IPS-NIHi11 (cell line): ENCODE results near the gene YEATS4.
"Not testable (repeated sequence)": the region's sequence is repeated elsewhere in the genome, so short reads cannot be mapped to it uniquely, and the experiment has no call there.

Experiments
- DNase-seq: peaks from one replicate; pipeline ENCODE4 v3.0.0; 2012; ENCODE audit warnings: mixed read lengths, low spot score

YEATS4 gene

GRCh38 chr12:69359531-69360347, at the start of gene YEATS4:
TSS of gene YEATS4 (plus strand) at chr12:69359743. CDS start at chr12:69359973, 230 bp downstream.
- DNase-seq: peak; percentile 94

GRCh38 chr12:69313209-69313608, 46.3 kb upstream of the YEATS4 start:
- DNase-seq: no peak

- not testable (repeated sequence) for DNase-seq
Measured at GRCh38 chr12:69316784-69317183, 42.8 kb upstream of the YEATS4 start.

- DNase-seq: not testable (repeated sequence)
Measured at GRCh38 chr12:69317233-69317632, 42.3 kb upstream of the YEATS4 start.

- no peak for DNase-seq
Measured at GRCh38 chr12:69318225-69318624, 41.3 kb upstream of the YEATS4 start.

GRCh38 chr12:69321351-69321750, 38.2 kb upstream of the YEATS4 start:
- no peak for DNase-seq

GRCh38 chr12:69324797-69325466, 34.6 kb upstream of the YEATS4 start:
- no peak for DNase-seq

- no peak for DNase-seq
Measured at GRCh38 chr12:69328426-69328825, 31.1 kb upstream of the YEATS4 start.

GRCh38 chr12:69329669-69330428, 29.7 kb upstream of the YEATS4 start:
- DNase-seq: no peak

- DNase-seq: peak; percentile 46
Measured at GRCh38 chr12:69330475-69331473, 28.8 kb upstream of the YEATS4 start.

- DNase-seq: no peak
Measured at GRCh38 chr12:69331519-69331908, 28.0 kb upstream of the YEATS4 start.

- no peak for DNase-seq
Measured at GRCh38 chr12:69331909-69332684, 27.4 kb upstream of the YEATS4 start.

GRCh38 chr12:69332815-69333358, 26.7 kb upstream of the YEATS4 start:
- DNase-seq: no peak

- DNase-seq: no peak
Measured at GRCh38 chr12:69334158-69334557, 25.4 kb upstream of the YEATS4 start.

- no peak for DNase-seq
Measured at GRCh38 chr12:69337311-69338090, 22.0 kb upstream of the YEATS4 start.

GRCh38 chr12:69338120-69338859, 21.3 kb upstream of the YEATS4 start:
- DNase-seq: no peak

GRCh38 chr12:69338936-69339335, 20.6 kb upstream of the YEATS4 start:
- no peak for DNase-seq

- no peak for DNase-seq
Measured at GRCh38 chr12:69339999-69340398, 19.5 kb upstream of the YEATS4 start.

- DNase-seq: no peak
Measured at GRCh38 chr12:69341328-69341727, 18.2 kb upstream of the YEATS4 start.
